Muscle layer of colon (tissue), 2 donors: ENCODE data around the gene CPLX1.
"Not testable (repeated sequence)": the region's sequence is repeated elsewhere in the genome, so short reads cannot be mapped to it uniquely, and the experiment has no call there.

Experiments
- H3K27ac ChIP-seq: one replicate; pipeline ENCODE4 v1.7.0; 2013; ENCODE audit warnings: low read depth, mild to moderate bottlenecking, low read length, moderate library complexity
- H3K27me3 ChIP-seq, 2 donors: one replicate each; pipeline ENCODE4 v1.7.0; 2013; ENCODE audit warnings: low read length in 2 of 2, mild to moderate bottlenecking in 2 of 2; ENCODE audit not compliant: insufficient read depth in 2 of 2, control insufficient read depth in 1 of 2
- H3K36me3 ChIP-seq: one replicate; pipeline ENCODE4 v1.7.0; 2013; ENCODE audit warnings: mild to moderate bottlenecking, low read length; ENCODE audit not compliant: insufficient read depth
- H3K4me1 ChIP-seq: one replicate; pipeline ENCODE4 v1.7.0; 2013; ENCODE audit warnings: mild to moderate bottlenecking, low read length; ENCODE audit not compliant: insufficient read depth
- H3K4me3 ChIP-seq, 2 donors: one replicate each; pipeline ENCODE4 v1.7.0; 2013; ENCODE audit warnings: low read length in 2 of 2, low read depth in 1 of 2, mild to moderate bottlenecking in 1 of 2, moderate library complexity in 1 of 2
- H3K9ac ChIP-seq: one replicate; pipeline ENCODE4 v1.7.0; 2013; ENCODE audit warnings: low read length
- H3K9me3 ChIP-seq: one replicate; pipeline ENCODE4 v1.7.0; 2013; ENCODE audit warnings: mild to moderate bottlenecking, low read length
- donor health status: abdominal sarcoma.
- donor health status: Adenocarcinoma of cecum.

CPLX1 gene

DNA sequence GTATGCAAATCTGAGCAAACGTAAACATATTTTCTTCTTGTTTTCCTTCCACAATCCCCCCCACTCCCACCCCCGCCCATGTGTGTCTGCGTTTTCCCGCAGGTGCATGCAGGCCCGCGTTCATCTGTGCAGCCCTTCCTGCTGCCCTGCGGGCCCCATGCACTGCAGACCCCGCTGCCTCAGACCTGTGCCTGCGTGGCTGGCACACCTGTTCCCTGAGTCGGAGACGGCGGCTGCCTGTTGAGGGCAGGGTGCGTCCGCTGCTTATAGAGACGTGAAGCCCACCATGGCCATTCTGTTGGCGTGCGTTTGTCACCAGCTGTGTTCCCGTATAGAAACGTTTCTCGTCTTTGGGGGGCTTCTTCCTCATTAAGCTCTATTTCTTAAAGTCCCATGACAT lies 68.8 kb downstream of the CPLX1 start:
- Histone ChIP-seq H3K4me3 (no peak overlapping the region), H3K4me1 (no peaks in the 10 kb centered on the region), H3K9ac (no peak overlapping the region), H3K27ac (no peak overlapping the region), H3K36me3 (peaks cover 27% of the 10 kb centered on the region), H3K9me3 (no peaks in the 10 kb centered on the region), H3K27me3 (no peaks in the 10 kb centered on the region)

DNA sequence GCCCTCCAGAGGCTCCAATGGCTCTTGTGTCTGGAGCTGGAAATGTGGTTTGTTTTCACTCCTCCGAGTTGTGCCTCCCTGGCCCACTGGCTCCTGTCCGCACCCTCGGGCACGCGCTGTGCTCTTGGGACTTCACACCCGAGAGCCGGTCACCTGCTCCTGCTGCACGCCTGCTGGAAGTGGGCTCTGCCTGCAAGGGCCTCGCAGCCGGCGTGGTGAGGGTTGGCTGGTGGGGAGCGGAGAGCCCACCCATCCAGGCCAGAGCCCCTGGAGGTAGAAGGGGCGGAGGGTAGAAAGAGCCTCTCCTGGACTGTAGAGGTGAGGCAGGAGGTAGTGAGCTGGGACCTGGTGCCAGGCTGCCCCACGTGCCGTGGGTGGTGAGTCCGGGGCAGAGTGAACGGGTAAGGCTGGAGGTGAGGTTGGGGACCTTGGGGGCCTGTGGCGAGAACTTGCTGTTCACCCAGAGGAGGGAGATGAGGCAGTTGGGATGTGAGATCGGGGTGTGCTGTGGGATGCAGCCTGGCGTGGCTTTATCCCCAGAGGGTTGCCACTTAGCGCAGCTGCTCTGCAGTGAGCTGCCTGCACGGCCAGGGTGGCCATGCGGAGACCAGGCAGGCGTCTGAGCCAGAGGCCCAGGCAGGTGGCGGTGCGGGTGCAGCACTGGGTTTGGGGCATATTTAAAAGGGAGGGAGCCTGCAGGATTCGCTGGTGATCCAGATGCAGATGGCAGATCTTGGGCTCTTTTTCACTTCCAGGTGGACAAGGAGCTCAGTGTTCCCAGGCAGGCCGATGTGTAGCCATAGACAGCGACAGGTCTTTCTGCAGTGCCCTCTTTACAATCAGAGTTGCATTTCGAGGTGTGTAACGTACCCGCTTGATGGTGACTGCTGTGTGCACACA lies 71.5 kb downstream of the CPLX1 start:
- Histone ChIP-seq H3K9me3 (no peaks in the 10 kb centered on the region), H3K36me3 (peaks cover 24% of the 10 kb centered on the region), H3K27me3 (no peaks in the 10 kb centered on the region), H3K4me1 (no peaks in the 10 kb centered on the region), H3K27ac (no peak overlapping the region), H3K9ac (no peak overlapping the region), H3K4me3 (no peak overlapping the region)

DNA sequence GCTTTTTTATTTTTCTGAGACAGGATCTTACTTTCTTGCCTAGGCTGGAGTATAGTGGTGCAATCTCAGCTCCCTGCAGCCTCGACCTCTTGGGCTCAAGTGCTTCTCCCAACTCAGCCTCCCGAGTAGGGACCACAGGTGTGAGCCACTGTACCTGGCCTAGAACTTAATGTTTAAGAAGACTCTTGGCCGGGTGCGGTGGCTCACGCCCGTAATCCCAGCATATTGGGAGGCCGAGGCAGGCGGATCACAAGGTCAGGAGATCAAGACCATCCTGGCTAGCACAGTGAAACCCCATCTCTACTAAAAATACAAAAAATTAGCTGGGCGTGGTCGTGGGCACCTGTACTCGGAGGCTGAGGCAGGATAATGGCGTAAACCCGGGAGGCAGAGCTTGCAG lies 72.7 kb downstream of the CPLX1 start:
- not testable (repeated sequence) for H3K27me3 ChIP-seq, H3K4me1 ChIP-seq, H3K27ac ChIP-seq, H3K4me3 ChIP-seq, H3K9me3 ChIP-seq, H3K9ac ChIP-seq
- H3K36me3 ChIP-seq, result peaks cover 31% of the 10 kb centered on the region

DNA sequence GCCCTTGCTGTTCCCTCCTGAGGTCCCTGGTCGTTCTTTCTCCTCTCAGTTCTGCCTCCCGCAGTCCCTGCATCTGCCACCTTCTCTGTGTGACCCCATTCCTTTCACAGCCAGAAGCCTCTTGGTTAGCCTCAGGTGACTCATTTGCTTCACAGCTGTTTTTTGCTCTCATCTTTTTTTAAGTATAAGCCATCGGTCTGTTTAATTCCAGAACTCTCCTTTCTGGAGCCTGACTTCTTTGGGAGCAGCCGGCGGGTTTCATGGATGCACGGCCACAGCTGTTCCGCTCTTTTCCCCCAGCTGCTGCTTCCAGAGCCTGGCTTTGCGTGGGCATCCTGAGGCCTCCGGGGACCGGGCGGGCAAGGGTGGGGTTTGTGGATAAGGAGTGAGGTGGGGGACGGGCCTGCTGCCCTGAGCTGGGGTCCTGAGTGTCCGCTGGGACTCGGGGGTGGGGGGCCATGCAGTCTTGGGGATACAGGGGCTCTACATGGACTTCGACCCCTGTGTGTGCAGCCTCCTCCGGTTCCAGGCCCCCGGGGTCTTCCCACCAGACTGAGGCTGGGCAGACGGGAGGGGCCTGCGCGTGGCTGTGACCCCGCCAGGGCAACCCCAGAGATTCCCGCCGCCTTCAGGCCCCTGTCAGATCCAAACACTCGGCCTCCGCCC lies 73.6 kb downstream of the CPLX1 start:
- H3K9ac ChIP-seq, result no peak overlapping the region
- peaks cover 31% of the 10 kb centered on the region for H3K36me3 ChIP-seq
- H3K27ac ChIP-seq, result no peak overlapping the region
- H3K4me3 ChIP-seq, result no peak overlapping the region
- no peaks in the 10 kb centered on the region for H3K4me1 ChIP-seq
- H3K27me3 ChIP-seq, result no peaks in the 10 kb centered on the region
- no peaks in the 10 kb centered on the region for H3K9me3 ChIP-seq

DNA sequence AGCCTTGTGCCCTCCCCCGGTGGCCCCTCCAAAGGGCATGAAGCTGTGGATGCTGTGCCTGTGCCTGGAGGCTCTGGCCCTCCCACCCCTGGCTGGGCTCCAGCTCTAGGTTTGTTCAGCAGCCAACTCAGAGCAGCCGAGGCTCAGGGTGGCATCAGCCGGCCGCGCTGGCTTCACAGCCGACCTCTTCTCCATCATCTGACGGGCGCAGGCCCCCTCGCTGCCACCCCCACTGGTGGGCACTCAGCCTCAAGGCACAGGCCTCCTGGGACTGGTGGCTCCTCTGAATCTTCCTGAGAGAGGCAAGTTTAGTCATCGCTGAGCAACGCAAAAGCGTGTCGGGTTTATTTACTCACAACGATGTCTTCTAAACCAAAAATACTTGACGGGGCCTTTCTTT lies 74.3 kb downstream of the CPLX1 start:
- H3K9ac ChIP-seq, result no peak overlapping the region
- no peak overlapping the region for H3K27ac ChIP-seq
- peaks cover 31% of the 10 kb centered on the region for H3K36me3 ChIP-seq
- no peaks in the 10 kb centered on the region for H3K4me1 ChIP-seq
- H3K4me3 ChIP-seq, result no peak overlapping the region
- no peaks in the 10 kb centered on the region for H3K9me3 ChIP-seq
- no peaks in the 10 kb centered on the region for H3K27me3 ChIP-seq

DNA sequence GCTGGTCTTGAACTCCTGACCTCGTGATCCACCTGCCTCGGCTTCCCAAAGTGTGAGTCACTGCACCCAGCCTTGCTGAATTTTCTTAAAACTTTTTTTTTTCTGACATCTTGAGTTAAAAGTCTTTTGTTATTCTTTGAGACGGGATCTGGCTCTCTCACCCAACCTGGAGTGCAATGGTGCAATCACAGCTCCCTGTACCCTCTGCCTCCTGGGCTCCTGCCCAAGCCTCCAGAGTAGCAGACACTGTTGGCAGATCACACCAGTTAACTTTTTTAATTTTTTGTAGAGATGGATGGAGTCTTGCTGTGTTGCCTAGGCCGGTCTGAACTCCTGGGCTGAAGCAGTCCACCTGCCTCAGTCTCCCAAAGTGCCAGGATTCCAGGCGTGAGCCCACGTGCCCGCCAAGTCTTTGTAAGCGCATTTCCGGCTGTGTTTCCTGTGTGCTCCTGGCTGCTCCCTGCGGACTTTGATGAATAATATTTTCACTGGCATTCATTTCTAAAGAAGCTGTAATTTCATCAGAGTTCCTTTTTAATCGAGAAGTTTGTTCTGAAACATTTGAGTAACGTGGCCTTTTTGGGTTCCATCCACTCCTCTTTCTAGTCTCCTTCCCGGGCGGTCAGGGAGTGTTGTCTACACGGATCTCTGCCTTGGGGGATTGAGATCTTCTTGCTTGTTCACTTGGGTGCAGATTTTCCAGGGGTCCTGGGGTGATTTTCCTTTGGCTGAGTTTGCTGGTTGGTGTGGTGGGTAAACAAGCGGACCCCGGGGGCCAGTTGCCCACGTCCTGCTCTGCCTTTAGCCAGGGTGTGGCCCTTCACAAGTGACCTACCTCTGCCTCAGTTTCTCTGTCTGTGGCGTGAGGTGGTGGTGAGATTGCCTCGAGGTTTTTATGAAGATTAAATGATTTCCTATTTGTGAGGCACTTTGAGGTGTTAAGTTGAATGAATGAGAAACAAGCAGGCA lies 75.9 kb downstream of the CPLX1 start:
- Histone ChIP-seq H3K9ac (no peak overlapping the region), H3K4me1 (no peaks in the 10 kb centered on the region), H3K27ac (no peak overlapping the region), H3K9me3 (no peaks in the 10 kb centered on the region), H3K36me3 (peaks cover 27% of the 10 kb centered on the region), H3K27me3 (no peaks in the 10 kb centered on the region), H3K4me3 (no peak overlapping the region)

DNA sequence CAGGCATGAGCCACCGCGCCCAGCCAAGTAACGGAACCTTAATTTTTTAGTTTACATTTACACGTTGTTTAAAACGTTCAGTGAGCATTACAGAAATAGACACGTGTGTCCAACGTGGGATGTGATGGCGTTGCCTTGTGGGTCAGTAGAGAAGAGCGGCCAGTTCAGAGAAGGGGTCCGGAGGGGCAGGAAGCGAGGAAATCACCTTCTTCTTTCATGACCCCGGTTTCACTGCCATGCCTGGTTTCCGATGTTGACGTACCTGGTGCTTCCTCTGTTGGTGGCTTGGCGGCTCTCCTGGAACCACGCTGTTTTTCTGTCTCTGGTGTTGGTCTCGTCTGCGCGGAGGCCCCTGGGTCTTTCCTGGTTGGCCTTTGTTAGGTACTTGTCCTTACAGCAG lies 77.5 kb downstream of the CPLX1 start:
- Histone ChIP-seq H3K27ac (no peak overlapping the region), H3K27me3 (no peaks in the 10 kb centered on the region), H3K4me1 (no peaks in the 10 kb centered on the region), H3K9ac (no peak overlapping the region), H3K4me3 (no peak overlapping the region), H3K9me3 (no peaks in the 10 kb centered on the region), H3K36me3 (peaks cover 24% of the 10 kb centered on the region)

DNA sequence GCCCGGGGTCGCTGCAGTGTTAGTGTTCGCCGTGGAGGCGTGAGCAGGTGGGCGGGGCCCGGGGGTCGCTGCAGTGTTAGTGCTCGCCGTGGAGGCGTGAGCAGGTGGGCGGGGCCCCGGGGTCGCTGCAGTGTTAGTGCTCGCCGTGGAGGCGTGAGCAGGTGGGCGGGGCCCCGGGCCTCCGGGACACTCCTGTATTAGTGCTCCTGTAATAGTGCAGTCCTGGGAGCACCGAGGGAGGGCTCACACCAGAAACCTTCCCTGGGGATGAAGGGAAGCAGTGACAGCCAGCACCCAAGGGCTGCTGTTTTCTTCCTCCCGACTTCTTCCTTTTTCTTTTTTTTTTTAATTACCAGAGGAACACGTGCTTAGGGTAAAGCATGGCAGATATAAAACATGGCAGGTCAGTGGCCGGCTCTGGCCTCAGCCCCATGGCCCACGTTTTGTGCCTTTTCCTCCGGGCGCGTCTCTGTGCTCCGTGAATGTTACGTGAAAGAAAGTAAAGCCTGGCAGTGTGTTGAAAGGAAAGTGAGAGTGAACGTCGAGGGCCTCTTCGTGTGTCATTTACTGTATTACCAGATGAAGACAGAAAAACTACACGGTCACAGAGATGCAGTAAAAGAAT lies 78.3 kb downstream of the CPLX1 start:
- Histone ChIP-seq H3K36me3 (peaks cover 19% of the 10 kb centered on the region), H3K4me1 (no peaks in the 10 kb centered on the region), H3K27me3 (no peaks in the 10 kb centered on the region), H3K9ac (no peak overlapping the region), H3K27ac (no peak overlapping the region), H3K9me3 (no peaks in the 10 kb centered on the region), H3K4me3 (no peak overlapping the region)

DNA sequence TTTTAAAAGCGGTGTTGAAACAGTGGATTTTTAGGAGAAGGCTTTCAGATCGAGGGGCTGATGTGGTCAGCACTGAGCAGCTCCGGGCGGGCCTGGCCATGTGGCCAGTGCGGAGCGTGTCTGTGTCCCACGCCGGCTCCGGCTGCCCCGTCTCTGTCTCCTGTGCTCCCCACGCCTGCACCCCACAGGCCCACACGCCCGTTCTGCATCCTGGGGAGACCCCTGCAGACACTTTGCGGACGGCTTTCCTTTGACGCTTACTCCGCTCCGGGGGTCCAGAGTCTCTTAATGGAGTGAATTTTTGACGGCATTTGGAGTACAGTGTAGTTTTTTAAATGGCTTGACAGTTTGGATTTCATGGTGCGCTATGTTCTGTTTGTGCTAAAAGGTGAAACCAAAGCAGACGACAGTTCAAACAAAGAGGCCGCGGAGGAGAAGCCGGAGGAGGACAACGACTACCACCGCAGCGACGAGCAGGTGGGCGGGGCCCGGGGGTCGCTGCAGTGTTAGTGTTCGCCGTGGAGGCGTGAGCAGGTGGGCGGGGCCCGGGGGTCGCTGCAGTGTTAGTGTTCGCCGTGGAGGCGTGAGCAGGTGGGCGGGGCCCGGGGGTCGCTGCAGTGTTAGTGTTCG lies 81.6 kb downstream of the CPLX1 start:
- Histone ChIP-seq H3K4me1 (no peaks in the 10 kb centered on the region), H3K4me3 (no peak overlapping the region), H3K27me3 (no peaks in the 10 kb centered on the region), H3K9ac (no peak overlapping the region), H3K27ac (no peak overlapping the region), H3K36me3 (peaks cover 19% of the 10 kb centered on the region), H3K9me3 (no peaks in the 10 kb centered on the region)

DNA sequence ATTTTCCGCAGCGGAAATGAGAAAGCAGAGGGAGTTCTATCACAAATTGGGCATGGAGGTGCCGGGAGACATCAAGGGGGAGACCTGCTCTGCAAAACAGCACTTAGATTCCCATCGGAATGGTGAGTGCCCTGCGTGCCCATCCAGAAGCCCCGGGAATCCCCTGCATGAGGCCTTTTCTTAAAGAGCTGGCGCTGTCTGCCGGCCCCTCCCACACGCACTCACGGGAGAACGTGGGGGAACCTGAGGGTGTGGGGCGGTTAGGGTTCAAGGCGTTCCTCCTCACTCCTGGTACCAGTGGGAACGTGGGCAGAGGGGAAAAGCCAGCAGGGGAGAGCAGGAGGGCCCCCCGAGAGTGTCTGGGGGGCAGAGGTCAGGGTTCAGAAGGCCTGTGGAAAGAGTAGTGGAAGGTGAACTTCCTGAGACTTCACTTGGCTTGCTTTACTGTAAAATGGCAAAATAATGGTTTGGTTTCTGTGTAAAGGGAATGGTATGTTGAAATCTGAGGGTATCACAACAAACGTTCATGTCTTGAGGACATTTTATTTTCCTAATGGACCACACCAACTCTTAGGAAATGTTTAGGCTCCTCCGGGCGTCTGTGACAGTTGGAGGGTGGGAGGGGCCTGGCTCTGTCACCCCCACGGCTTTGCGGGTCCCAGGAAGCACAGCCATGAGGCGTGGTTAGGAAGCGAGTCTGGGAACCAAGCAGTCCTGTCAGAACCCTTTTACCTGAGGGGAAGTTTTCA lies 82.3 kb downstream of the CPLX1 start:
- Histone ChIP-seq H3K27me3 (no peaks in the 10 kb centered on the region), H3K27ac (no peak overlapping the region), H3K9ac (no peak overlapping the region), H3K9me3 (no peaks in the 10 kb centered on the region), H3K4me1 (no peaks in the 10 kb centered on the region), H3K36me3 (peaks cover 22% of the 10 kb centered on the region), H3K4me3 (no peak overlapping the region)
